Small intestine (tissue), 7 donors: ENCODE results near the gene RFC2. TPM values are rescaled to one million over a fixed set of nuclear protein-coding genes. Genes with fewer than 3 reads are reported as not detected.

ENCODE experiments used
- DNase-seq, 2 donors: peaks; one replicate each; pipeline versions ENCODE4 v3.0.0 to v3.0.0-alpha.2; 2013
- FAIRE-seq: peaks from 2 replicates; lab custom pipeline; 2012; peaks lifted over from hg19 to GRCh38; lab: Jason Lieb, UNC
- H3K27ac ChIP-seq, 3 donors: one replicate each; pipeline ENCODE4 v1.5.1; 2013; ENCODE audit warnings: low read length in 2 of 3, mild to moderate bottlenecking in 2 of 3, control low read depth in 1 of 3, inconsistent platforms in 1 of 3, low read depth in 1 of 3, moderate library complexity in 1 of 3
- H3K27me3 ChIP-seq, 3 donors: one replicate each; pipeline ENCODE4 v1.6.1; 2013; ENCODE audit warnings: low read length in 3 of 3, inconsistent platforms in 1 of 3; ENCODE audit not compliant: control insufficient read depth in 3 of 3, insufficient read depth in 3 of 3
- H3K36me3 ChIP-seq, 3 donors: one replicate each; pipeline ENCODE4 v1.6.1; 2013; ENCODE audit warnings: low read length in 3 of 3, inconsistent platforms in 1 of 3, low read depth in 1 of 3, mild to moderate bottlenecking in 1 of 3, moderate library complexity in 1 of 3; ENCODE audit not compliant: control insufficient read depth in 3 of 3, insufficient read depth in 2 of 3
- H3K4me1 ChIP-seq, 3 donors: one replicate each; pipeline ENCODE4 v1.6.1; 2013; ENCODE audit warnings: low read length in 2 of 3, inconsistent platforms in 1 of 3, low read depth in 1 of 3, mild to moderate bottlenecking in 1 of 3, moderate library complexity in 1 of 3; ENCODE audit not compliant: control insufficient read depth in 3 of 3, insufficient read depth in 2 of 3
- H3K4me3 ChIP-seq, 3 donors: one replicate each; pipeline ENCODE4 v1.5.1; 2013; ENCODE audit warnings: low read length in 3 of 3, control low read depth in 1 of 3, inconsistent platforms in 1 of 3, low read depth in 1 of 3, mild to moderate bottlenecking in 1 of 3, moderate library complexity in 1 of 3
- H3K9me3 ChIP-seq, 2 donors: one replicate each; pipeline ENCODE4 v1.6.1; 2013; ENCODE audit warnings: low read depth in 1 of 2, low read length in 1 of 2; ENCODE audit not compliant: control insufficient read depth in 2 of 2, insufficient read depth in 1 of 2
- WGBS, 3 donors: extraction: QIAGEN DNeasy Blood & Tissue Kit; methylation state at CpG; one replicate each; pipeline ENCODE4 v1.1.7; 2013; 5-methylcytosine and 5-hydroxymethylcytosine counted together
- polyA plus RNA-seq, 4 donors: library from polyadenylated mRNA; stranded (reverse) in 3 of 4; unstranded in 1 of 4; fragments of 200-250 nt in 3 of 4; fragments of 120-200 nt in 1 of 4; gene quantifications; one replicate each; pipeline versions ENCODE4 v1.2.1 to v1.2.3, GENCODE V29; 2013
- donor health status: healthy with polysubstance abuse.
- donor health status: control.
- donor health status: control.
- donor health status: Bipolar disorder and iron deficiency.
- donor health status: healthy.

RFC2 gene
- polyA plus RNA-seq, 4 donors, result 5.4 to 27.8 (median 19.6) TPM

DNA sequence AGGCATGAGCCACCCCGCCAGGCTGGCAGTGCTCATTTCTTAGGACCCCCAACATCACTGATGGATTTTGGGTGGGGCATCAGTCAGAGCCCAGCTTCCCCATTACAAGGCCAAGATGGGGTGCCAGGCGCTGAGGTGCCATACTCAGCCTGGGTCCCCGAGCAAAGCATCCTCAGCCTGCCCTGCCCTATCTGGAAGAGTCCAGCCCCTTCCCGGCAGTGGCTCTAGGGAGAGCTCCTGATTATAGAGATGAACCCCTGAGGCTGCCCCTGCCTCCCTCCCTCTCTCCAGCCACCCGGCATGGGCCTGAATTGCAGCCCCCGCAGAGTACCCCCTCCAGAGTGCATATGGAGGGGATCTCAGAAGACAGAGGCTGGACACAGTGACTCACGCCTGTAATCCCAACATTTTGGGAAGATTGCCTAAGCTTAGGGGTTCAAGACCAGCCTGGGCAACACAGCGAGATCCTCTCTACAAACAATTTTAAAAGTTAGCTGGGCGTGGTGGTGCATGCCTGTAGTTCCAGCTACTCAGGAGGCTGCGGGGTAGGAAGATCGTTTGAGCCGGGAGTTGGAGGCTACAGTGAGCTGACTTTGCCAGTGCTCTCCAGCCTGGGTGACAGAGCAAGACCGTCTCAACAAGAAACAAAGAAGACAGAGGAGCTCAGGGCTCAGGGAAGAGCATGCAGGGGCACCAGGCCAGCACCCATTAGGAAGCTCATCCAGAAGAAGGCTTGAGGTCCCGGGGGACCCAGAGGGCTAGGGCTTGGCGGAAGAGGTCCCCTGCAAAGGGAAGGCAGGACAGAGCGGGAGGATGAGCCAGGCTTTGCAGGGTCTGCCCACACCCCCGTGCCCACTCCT, 31.1 kb downstream of the RFC2 start:
- DNase-seq (no peak), FAIRE-seq (no peak)
- no peaks in the 10 kb centered on the region for H3K27me3 ChIP-seq
- H3K27ac ChIP-seq, result no peak overlapping the region
- H3K9me3 ChIP-seq, result peaks cover 0 to 4% of the 10 kb centered on the region in 2 donors
- no peaks in the 10 kb centered on the region for H3K4me1 ChIP-seq
- no peak overlapping the region for H3K4me3 ChIP-seq
- peaks cover 0 to 22% (median 0%) of the 10 kb centered on the region in 3 donors for H3K36me3 ChIP-seq
- WGBS, 3 donors, result 79 to 83% (median 82%) methylated on average over 17 of the region's 17 CpGs

DNA sequence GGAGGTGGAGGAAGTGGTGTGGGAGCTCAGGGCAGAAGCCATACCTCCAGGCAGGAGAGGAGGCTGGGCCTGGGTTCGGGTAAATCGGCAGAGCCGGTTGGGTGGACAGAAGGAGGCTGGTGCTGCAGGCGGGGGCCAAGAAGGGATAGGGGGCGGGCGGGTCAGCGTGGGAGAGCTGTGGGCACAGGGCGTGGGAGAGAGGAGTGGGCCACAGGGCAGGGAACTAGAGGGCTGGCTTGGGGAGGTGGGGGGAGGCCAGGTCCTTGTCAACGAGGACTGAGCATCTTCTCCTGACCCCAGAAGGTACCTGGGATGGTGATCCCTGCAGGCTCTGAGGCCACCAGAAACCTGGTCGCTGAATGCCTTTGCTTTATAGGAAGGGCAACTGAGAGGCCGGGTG, 32.5 kb downstream of the RFC2 start:
- Histone ChIP-seq H3K27me3 (no peaks in the 10 kb centered on the region), H3K36me3 (peaks cover 0 to 18% (median 0%) of the 10 kb centered on the region in 3 donors), H3K4me3 (no peak overlapping the region), H3K4me1 (no peaks in the 10 kb centered on the region), H3K9me3 (peaks cover 0 to 4% of the 10 kb centered on the region in 2 donors), H3K27ac (no peak overlapping the region)
- DNase-seq, result no peak
- no peak for FAIRE-seq
- WGBS, 3 donors, result 88 to 90% (median 90%) methylated on average over 10 to 11 of the region's 11 CpGs

DNA sequence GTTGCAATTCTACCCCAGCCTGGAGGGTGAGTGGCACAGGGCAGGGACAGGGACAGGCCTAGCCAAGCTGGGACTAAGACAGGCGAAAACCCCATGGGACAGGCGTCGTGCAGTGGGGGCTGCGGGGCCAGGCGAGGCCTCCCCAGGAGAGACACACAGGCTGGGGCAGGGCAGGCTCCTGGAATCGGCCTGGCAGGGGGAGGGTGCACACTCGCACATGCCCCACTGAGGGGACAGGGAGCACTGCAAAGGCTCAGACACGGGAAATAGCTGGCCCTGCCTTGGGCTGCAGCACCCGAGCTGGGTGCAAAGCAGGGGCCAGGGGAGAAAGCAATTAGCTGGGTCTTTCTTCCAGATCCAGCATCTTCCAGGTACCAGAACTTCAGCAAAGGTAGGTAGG, 34.0 kb downstream of the RFC2 start:
- Histone ChIP-seq H3K4me3 (no peak overlapping the region), H3K4me1 (no peaks in the 10 kb centered on the region), H3K9me3 (peaks cover 0 to 4% of the 10 kb centered on the region in 2 donors), H3K27me3 (no peaks in the 10 kb centered on the region), H3K36me3 (peaks cover 0 to 13% (median 0%) of the 10 kb centered on the region in 3 donors), H3K27ac (no peak overlapping the region)
- 55 to 70% (median 66%) methylated on average over 7 to 9 of the region's 9 CpGs for WGBS, 3 donors
- DNase-seq (no peak), FAIRE-seq (no peak)

DNA sequence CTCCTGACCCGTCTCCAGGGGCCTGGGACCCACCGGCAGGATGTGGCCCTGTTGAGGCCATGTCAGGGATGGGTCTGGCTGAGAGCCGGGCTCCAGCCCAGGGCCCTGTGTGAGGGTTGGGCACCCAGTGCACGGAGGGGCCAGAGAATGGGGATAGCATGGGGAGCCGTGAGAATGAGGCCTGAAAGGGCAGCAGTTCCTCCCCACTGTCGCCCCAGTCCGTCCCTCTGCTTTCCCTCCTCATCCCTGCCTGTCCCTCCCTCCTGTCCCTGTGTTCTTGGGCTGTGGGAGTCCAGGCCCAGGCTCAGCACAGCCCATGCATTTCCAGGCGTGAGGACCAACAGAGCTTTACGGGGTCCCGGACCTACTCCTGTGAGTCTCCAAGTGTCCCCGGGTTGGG, 34.8 kb downstream of the RFC2 start:
- DNase-seq (no peak), FAIRE-seq (no peak)
- H3K27me3 ChIP-seq, result no peaks in the 10 kb centered on the region
- 85 to 89% (median 87%) methylated on average over 10 to 11 of the region's 11 CpGs for WGBS, 3 donors
- peaks cover 0 to 8% (median 0%) of the 10 kb centered on the region in 3 donors for H3K36me3 ChIP-seq
- H3K27ac ChIP-seq, result no peak overlapping the region
- H3K9me3 ChIP-seq, result peaks cover 0 to 4% of the 10 kb centered on the region in 2 donors
- H3K4me1 ChIP-seq, result no peaks in the 10 kb centered on the region
- H3K4me3 ChIP-seq, result no peak overlapping the region

DNA sequence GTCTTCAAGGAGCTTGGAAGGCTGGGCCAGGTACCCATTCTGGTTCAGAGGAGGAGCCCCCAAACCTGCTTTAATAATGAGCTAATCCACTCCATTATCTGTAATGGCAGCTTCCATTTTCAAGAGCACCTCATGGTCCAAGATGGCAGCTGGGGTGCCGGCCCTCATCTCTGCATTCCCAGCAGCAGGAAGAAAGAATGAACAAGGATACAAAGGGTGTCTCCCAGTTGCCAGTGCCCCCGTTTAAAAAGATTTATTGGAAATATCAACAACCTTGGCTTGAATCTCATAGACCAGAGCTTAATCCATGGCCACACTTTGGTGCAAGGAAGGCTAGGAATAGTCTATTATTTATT, 35.9 kb downstream of the RFC2 start:
- DNase-seq (no peak), FAIRE-seq (no peak)
- H3K9me3 ChIP-seq, result peaks cover 0 to 4% of the 10 kb centered on the region in 2 donors
- H3K4me3 ChIP-seq, result no peak overlapping the region
- no peaks in the 10 kb centered on the region for H3K36me3 ChIP-seq
- no peaks in the 10 kb centered on the region for H3K4me1 ChIP-seq
- H3K27me3 ChIP-seq, result no peaks in the 10 kb centered on the region
- H3K27ac ChIP-seq, result peak overlapping the region in 1 of 3 donors; percentile 27
- 83 to 88% (median 85%) methylated on average over 2 of the region's 2 CpGs for WGBS, 3 donors

DNA sequence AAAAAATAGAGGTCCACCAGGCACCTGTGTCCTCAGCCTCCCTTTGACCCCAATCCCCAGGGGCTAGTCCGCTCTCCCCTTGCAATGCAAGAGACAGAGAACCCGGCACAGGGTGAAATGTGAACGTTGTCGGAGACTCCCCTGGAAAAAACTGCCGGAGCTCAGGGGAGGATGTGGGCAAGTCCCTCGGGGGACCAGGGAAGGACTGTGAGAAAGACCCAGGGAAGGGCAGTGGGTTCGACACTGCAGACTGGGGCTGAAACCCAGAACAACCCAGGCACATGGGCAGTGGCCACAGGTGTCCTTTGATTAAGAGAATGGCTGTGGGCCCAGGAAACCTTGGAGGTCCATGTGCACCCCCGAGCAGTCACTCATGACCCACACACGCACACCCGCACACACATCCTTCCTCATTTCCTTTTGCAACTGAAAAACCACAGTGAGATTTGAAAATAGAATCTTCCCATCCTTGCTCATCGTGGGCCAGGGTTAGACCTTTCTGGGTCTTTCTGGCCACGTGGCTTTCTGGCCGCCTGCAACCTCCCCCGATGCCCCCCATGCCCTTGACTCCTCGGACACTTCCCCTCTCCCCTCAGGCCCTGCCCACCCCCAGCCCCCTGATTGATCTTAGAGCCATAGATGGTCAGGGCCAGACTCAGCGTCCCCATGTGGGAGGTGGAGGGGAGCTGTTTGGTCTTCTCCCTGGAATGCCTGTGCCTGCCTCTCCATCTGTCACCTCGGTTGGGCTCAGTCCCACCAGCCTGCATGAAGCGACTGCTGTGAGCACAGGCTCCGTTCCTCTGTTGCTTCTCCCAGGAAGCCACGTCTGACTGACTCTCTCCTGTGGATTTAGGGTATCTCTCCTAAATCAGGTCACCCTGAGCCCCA, 36.5 kb downstream of the RFC2 start:
- Histone ChIP-seq H3K27ac (peak overlapping the region in 1 of 3 donors; percentile 27), H3K27me3 (no peaks in the 10 kb centered on the region), H3K4me3 (no peak overlapping the region), H3K4me1 (no peaks in the 10 kb centered on the region), H3K9me3 (peaks cover 0 to 4% of the 10 kb centered on the region in 2 donors), H3K36me3 (no peaks in the 10 kb centered on the region)
- WGBS, 3 donors, result 51 to 71% (median 57%) methylated on average over 20 of the region's 20 CpGs
- no peak for FAIRE-seq
- DNase-seq, result no peak

DNA sequence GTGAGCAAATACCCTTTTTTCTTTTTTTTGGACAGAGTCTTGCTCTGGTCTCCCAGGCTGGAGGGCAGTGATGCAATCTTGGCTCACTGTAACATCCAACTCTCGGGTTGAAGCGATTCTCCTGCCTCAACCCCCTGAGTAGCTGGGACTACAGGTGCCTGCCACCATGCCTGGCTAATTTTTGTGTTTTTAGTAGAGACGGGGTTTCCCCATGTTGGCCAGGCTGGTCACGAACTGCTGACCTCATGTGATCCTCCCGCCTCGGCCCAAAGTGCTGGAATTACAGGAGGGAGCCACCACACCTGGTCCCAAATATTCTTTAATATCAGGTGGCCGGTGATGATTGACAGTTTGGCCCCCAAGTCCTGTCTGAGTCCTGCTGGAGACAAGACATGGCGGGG, 37.8 kb downstream of the RFC2 start:
- DNase-seq, result no peak
- 55 to 65% (median 65%) methylated on average over 8 of the region's 8 CpGs for whole genome bisulfite sequencing, 3 donors

DNA sequence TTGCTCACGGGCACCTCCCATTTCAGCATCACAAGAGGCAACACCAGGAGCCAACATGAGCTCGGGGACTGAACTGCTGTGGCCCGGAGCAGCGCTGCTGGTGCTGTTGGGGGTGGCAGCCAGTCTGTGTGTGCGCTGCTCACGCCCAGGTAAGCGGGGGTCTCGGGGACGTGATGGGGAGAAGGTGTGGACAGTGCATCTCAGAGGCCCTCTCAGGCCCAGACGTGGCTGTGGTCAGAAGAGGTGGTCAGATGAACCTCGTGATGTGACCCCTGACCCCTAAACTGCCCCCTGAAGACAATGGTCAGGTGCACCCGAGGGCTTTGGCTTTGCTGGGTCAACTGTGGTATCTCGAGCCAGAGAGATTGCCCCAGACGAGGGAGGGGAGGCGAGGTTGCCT, 38.3 kb downstream of the RFC2 start:
- no peaks in the 10 kb centered on the region for H3K27me3 ChIP-seq
- no peak overlapping the region for H3K4me3 ChIP-seq
- H3K4me1 ChIP-seq, result no peaks in the 10 kb centered on the region
- no peak overlapping the region for H3K27ac ChIP-seq
- H3K36me3 ChIP-seq, result no peaks in the 10 kb centered on the region
- 66 to 73% (median 73%) methylated on average over 15 of the region's 15 CpGs for WGBS, 3 donors
- peaks cover 0 to 4% of the 10 kb centered on the region in 2 donors for H3K9me3 ChIP-seq
- no peak for FAIRE-seq
- DNase-seq, result no peak

More for the DNA sequence above, 37.8 kb downstream of the RFC2 start:
- Histone ChIP-seq H3K36me3 (no peaks in the 10 kb centered on the region), H3K9me3 (peaks cover 0 to 4% of the 10 kb centered on the region in 2 donors), H3K27me3 (no peaks in the 10 kb centered on the region), H3K4me1 (no peaks in the 10 kb centered on the region), H3K4me3 (no peak overlapping the region), H3K27ac (no peak overlapping the region)
- FAIRE-seq, result no peak
